Stimulated activated CD4-positive, alpha-beta T cell treated with anti-CD3 and anti-CD28 coated beads, Interleukin-15, amount 100 ng/mL, for 1 hour (primary cell): ENCODE results near the gene TENM4.
"Not testable (repeated sequence)": the region's sequence is repeated elsewhere in the genome, so short reads cannot be mapped to it uniquely, and the experiment has no call there.

ENCODE experiments used
- DNase-seq, 2 donors: peaks; one replicate each; pipeline ENCODE4 v3.0.0-alpha.2; 2020; ENCODE audit warnings: low read depth in 1 of 2, low spot score in 1 of 2

TENM4 gene

DNA sequence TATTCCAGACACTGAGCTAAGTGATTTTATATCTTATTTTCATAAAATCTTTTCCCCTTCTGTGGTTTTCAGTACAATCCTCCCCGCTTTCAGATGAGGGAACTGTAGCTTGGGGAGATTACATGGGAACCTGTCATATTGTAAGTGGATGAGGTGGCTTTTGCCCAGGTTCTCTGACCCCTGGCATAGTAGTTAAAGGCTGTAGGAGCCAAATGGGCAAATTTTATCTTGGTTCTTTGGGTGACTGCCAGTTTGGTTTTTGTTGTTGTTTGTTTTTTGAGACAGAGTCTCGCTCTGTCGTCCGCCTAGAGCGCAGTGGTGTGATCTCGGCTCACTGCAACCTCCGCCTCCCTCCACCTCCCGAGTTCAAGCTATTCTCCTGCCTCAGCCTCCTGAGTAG, 454.5 kb downstream of the TENM4 start:
- no peak for DNase-seq

GRCh38 chr11:78985663-78986062, 455.2 kb downstream of the TENM4 start:
- DNase-seq: no peak

GRCh38 chr11:78982473-78982872, 458.4 kb downstream of the TENM4 start:
- no peak for DNase-seq

DNA sequence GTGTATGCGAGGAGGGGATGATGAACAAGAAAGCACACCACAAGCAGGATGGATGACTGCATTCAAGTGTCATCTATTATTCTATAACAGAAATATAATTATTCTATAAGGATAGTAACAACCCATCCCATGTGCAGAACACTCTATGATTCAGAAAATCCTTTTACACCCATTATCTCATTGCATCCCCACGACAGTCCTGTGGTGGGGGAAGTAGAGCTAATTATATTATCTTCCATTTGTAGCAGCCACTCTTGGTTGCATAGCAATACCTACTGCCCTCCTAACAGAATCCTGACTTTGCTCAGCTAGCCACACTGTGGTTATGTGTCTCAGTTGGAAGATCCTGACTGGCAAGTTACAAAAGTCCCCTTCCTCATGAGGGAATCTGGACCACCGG, 459.7 kb downstream of the TENM4 start:
- no peak for DNase-seq

- DNase-seq: no peak
Observed at GRCh38 chr11:78978831-78979230, 462.0 kb downstream of the TENM4 start.

- DNase-seq: not testable (repeated sequence)
Observed at GRCh38 chr11:78977848-78978247, 463.0 kb downstream of the TENM4 start.

- DNase-seq: no peak
Observed at GRCh38 chr11:78977009-78977408, 463.8 kb downstream of the TENM4 start.

GRCh38 chr11:78975081-78975480, 465.7 kb downstream of the TENM4 start:
- DNase-seq: no peak

- no peak for DNase-seq
Observed at GRCh38 chr11:78973876-78974275, 467.0 kb downstream of the TENM4 start.

GRCh38 chr11:78972590-78972989, 468.2 kb downstream of the TENM4 start:
- no peak for DNase-seq

GRCh38 chr11:78972177-78972576, 468.7 kb downstream of the TENM4 start:
- DNase-seq: no peak

GRCh38 chr11:78967811-78968210, 473.0 kb downstream of the TENM4 start:
- DNase-seq: no peak

DNA sequence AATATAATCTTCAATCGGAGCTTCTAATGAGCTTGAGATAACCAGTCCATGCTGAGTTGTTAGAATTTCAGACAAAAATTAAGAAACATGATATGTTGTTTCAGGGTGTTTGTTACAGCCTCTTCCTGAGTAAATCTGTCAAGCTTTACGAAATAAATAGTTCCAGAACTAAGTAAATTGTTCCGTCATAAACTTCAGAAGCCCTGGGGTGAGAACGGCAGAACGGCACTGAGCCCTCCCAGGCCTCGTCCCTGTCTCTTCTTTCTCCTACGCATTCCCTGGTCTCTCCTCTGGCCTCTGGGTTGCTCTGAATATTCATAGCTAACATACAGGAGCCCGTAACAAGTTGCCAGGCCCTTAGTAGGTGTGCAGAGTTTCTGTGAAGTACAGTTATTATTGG, 475.4 kb downstream of the TENM4 start:
- DNase-seq: no peak

- DNase-seq: no peak
Observed at GRCh38 chr11:78961937-78962701, 478.7 kb downstream of the TENM4 start.

DNA sequence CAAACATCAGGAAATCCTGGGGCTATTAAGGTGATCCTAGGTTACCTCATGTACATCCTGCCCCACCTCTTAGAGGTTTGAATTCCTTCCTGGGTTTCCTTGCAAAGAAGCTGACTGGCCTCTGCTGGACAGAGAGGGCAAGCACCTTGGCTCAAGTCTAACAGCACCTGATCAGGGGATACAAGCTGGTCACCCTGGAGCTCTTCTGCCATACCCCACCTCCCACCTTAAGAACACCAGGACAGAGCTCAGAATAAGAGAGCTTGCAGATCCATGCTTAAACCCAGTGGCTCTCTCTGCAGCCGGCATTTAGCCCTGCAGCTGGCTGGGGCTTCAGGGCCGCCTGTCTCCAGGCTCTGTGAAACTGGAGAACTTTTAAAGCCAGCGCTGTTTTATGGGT, 479.6 kb downstream of the TENM4 start:
- DNase-seq: no peak

DNA sequence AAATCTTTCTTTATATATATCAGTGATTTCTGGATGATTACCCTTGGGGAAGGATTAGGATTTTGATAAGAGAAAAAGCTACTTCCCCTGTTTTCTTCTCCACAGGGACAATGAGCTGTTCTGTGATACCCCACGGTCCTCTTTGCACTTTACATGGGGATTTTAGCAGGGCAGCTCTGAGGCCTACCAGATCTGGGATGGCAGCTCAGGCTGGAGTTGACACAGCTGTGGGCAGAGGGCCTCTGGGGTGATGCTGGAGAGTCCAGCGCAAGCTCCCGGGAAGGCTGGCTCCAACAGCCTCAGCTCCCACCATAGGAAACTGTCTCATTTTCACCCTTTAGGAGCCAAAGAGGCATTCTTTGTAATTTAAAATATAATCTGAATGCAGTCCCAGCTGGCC, 482.4 kb downstream of the TENM4 start:
- no peak for DNase-seq

DNA sequence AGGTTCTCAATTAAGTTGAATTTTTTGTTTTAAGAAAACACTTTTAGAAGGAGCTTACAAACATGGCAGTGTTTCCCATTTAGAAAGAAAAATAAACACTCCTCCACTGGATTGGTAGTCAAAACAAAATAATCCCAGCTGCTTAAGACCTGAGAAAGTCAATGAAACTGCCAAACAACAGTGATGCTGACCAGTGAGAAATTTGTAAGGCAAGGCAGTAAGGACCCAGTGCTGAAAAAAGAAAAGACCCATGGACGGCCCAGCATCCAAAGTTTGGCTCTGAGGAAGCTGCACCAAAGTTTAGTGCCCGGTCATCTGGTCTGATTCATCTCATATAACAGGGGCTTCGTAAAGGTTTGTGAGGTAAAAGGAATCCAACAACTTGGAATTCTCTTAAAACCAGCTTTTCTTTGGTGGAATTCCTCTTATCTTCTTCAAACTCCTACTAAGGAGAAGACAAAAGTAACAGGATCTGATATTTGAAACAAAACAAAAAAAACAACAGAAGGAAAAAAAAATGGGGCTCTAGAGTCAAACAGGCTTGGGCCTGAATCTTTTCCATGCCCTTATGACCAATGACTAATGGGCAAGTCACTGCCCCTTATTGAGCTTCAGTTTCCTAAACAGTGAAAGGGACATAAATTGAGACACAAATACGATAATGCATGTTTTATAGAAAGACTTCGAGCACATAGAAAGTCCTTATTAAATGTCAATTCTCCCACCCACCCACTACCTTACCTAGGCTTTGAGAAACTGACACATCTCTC, 483.2 kb downstream of the TENM4 start:
- DNase-seq: no peak

DNA sequence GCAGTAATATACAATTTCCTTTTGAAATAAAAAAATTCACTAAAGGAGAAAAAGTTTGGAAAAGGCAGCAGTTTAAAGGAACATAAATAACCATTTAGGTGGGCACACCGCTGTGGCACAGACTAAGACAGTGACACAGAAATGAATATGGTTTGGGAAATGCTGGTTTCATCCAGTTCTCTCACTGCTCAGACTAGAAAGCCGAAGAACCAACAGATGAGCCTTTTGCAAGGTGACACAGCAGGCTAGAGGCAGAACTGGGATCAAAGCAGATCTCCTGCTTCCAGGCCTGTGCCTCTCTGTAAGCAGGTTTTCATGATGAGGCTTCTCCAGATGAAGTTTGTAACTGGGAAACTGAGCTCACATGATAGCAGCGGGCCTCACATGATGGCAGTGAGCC, 486.1 kb downstream of the TENM4 start:
- no peak for DNase-seq

GRCh38 chr11:78954261-78954660, 486.6 kb downstream of the TENM4 start:
- DNase-seq: no peak

DNA sequence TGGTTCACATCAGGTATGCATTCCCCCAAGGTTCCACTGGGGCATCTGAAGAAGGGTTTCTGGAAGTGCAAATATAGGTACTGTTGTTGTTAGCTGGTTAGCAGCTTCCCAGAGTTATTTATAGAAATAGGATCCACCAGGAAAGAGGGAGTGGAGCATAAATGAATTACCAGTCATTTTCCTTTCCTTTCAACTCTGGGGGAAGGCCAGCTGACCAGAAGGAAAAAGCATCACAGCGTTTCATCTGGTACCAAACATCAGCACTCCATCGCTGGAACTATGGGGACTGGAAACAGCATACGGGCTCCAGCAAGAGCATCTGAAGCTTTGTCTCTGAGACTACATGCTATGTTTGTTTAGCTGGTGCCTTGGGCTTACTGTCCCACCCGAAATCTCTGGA, 487.9 kb downstream of the TENM4 start:
- DNase-seq: no peak

DNA sequence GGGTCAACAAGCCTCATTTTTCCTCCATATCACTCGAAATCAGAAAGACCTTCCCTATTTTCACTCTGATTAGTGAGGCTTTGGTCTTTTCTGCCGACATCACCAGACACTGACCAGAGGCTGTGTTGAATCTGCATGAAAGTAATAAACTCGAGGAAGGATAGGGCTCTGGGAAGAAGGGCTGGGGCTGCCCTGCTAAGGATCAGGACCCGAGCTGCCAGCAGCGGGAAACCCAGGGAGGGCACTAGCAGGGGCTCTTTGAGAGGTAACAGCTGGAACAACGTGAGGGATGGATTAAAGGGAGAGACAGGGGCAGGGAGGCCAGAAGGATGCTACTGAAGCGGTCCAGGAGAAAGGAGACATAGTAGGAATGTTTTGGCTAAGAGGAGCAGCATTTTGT, 488.7 kb downstream of the TENM4 start:
- DNase-seq: no peak

- no peak for DNase-seq
Observed at GRCh38 chr11:78949976-78950690, 490.7 kb downstream of the TENM4 start.
